HuH-7.5 (cell line): Measurements from ENCODE around the gene SLITRK3.
"Not testable (repeated sequence)": the region's sequence is repeated elsewhere in the genome, so short reads cannot be mapped to it uniquely, and the experiment has no call there.

Source experiments
- DNase-seq: peaks from one replicate; pipeline ENCODE4 v3.0.0; 2011; ENCODE audit warnings: low spot score

SLITRK3 gene

GRCh38 chr3:165192610-165193192 lies 3.5 kb downstream of the SLITRK3 start:
- no peak for DNase-seq

- no peak for DNase-seq
Measured at GRCh38 chr3:165191491-165191890, 4.7 kb downstream of the SLITRK3 start.

- DNase-seq = no peak
Measured at GRCh38 chr3:165188452-165188851, 7.7 kb downstream of the SLITRK3 start.

GRCh38 chr3:165185707-165186327 lies 10.4 kb downstream of the SLITRK3 start:
- no peak for DNase-seq

- no peak for DNase-seq
Measured at GRCh38 chr3:165181556-165181955, 14.6 kb downstream of the SLITRK3 start.

GRCh38 chr3:165170236-165170635 lies 25.9 kb downstream of the SLITRK3 start:
- no peak for DNase-seq

- DNase-seq = no peak
Measured at GRCh38 chr3:165169368-165169767, 26.8 kb downstream of the SLITRK3 start.

GRCh38 chr3:165162883-165163282 lies 33.3 kb downstream of the SLITRK3 start:
- DNase-seq = no peak

GRCh38 chr3:165159760-165160421 lies 36.3 kb downstream of the SLITRK3 start:
- no peak for DNase-seq

GRCh38 chr3:165158011-165158410 lies 38.2 kb downstream of the SLITRK3 start:
- DNase-seq = no peak

GRCh38 chr3:165156757-165157420 lies 39.3 kb downstream of the SLITRK3 start:
- no peak for DNase-seq

GRCh38 chr3:165148876-165149441 lies 47.2 kb downstream of the SLITRK3 start:
- no peak for DNase-seq

GRCh38 chr3:165144271-165144670 lies 51.9 kb downstream of the SLITRK3 start:
- no peak for DNase-seq

- DNase-seq = not testable (repeated sequence)
Measured at GRCh38 chr3:165139918-165140317, 56.3 kb downstream of the SLITRK3 start.
